Activated CD4-positive, alpha-beta T cell treated with anti-CD3 and anti-CD28 coated beads, Interleukin-2, amount 50 U/mL, for 24 hours (primary cell): ENCODE measurements around the gene ZNF296.

Experiments used
- DNase-seq, 2 donors: peaks; one replicate each; pipeline ENCODE4 v3.0.0-alpha.2; 2020; ENCODE audit warnings: low read depth in 1 of 2, low spot score in 1 of 2

Gene ZNF296

DNA sequence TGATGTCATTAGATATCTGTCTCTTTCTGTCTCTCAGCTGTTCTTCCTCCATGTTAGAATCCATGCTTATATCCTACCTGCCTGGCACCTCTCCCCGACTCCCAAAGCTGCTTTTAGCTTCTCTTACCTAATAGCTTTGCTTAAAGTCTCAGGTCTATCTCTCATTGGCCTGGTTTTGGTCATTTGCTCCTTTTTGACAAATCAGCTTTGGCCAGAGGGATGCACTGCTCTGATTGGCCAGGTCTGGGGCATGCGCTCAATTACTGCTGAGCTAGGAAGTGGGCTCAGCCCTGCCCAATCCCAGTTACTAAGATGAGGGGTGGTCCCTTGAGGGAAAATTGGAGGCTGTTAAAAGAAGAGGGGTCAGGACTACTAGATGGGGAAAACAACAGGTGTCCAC lies 48.9 kb downstream of the ZNF296 start:
- DNase-seq, result no peak

DNA sequence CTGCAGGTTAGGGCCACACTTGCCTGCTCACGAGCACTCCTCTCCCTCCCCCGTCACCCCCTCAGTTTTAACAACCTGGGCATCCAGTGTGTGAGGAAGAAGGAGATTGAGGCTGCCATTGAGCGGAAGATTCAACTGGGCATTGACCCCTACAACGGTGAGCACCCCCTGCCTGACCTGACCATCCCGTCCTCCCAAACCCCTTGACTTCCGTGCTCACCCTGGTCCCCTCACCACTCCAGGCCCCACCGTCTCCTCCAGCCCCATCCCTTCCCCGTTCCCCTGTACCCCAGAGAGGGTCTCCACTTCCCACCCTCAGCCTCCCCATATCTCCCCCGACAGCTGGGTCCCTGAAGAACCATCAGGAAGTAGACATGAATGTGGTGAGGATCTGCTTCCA lies 51.0 kb downstream of the ZNF296 start:
- DNase-seq, result no peak

DNA sequence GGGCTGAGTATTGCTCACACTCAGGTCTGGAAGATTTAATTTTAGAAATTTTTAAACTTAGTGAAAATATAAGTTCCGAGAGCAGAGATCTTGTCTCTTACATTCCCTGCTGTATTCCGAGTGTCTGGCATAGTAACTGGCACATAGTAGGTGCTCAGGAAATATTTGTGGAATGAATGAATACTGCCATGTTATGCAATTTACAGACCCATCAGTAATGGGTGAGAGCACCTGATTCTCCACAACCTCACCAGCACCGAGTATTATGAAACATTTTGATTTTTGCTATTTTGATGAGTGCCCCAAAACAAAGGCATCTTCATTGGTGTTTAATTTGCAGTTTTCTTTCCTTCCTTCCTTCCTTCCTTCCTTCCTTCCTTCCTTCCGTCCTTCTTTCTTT lies 53.2 kb downstream of the ZNF296 start:
- DNase-seq, result no peak

DNA sequence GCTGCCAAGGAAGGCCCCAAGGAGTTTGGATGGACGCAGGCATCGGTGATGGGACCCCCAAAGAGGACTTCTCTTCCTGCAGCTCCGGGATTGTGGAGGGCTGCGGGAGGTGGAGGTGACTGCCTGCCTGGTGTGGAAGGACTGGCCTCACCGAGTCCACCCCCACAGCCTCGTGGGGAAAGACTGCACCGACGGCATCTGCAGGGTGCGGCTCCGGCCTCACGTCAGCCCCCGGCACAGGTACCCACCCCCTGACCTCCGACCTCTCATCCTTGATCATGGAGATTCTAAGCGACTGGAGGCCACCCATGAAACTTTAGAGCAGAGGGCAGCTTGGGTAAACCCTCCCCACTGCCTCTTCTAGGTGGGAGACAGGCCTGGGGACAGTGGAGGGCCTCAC lies 54.3 kb downstream of the ZNF296 start:
- DNase-seq, result no peak
